Stimulated activated CD8-positive, alpha-beta memory T cell treated with anti-CD3 and anti-CD28 coated beads, Interleukin-15, amount 100 ng/mL, for 48 hours (primary cell): ENCODE results near the gene GPR4.

Experiments
- DNase-seq, 2 donors: peaks; one replicate each; pipeline ENCODE4 v3.0.0-alpha.2; 2020; ENCODE audit warnings: low read depth in 2 of 2

The GPR4 gene

DNA sequence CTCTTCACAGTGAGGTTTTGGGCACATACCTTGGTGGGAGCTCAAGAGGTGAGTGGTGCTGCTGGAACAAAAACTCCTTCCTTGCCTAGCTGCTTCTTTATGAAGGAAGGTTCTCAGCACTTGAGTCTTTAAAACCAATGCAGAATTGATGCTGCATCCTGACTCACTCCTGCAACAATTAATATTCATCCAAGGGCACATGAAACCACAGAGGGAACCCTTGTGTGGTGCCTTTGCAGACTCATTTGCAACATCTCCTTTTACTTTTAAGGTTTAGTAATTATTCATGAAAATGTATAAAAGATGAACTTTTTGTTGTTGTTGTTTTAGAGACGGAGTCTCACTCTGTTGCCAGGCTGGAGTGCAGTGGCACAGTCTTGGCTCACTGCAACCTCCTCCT is 47.5 kb downstream of the GPR4 start:
- DNase-seq, result no peak

DNA sequence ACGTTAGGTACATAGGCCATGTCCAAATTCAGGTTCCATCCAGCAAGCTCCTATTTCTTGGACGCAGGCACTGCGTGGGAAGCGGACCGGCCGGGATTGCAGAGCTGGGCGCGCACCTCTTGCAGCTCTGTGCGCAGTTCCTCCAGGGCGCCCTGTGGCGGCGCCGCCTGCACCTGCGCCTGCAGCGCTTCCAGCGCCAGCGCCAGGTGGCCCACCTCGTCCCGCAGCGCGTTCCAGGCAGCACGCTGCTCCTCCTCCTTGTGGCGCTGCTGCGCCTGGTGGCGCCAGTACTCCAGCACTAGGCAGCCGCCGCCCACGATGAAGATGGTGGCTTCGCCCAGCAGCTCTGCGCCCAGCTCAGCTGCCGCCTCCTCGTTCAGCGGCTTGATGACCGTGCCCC is 48.5 kb downstream of the GPR4 start:
- no peak for DNase-seq

DNA sequence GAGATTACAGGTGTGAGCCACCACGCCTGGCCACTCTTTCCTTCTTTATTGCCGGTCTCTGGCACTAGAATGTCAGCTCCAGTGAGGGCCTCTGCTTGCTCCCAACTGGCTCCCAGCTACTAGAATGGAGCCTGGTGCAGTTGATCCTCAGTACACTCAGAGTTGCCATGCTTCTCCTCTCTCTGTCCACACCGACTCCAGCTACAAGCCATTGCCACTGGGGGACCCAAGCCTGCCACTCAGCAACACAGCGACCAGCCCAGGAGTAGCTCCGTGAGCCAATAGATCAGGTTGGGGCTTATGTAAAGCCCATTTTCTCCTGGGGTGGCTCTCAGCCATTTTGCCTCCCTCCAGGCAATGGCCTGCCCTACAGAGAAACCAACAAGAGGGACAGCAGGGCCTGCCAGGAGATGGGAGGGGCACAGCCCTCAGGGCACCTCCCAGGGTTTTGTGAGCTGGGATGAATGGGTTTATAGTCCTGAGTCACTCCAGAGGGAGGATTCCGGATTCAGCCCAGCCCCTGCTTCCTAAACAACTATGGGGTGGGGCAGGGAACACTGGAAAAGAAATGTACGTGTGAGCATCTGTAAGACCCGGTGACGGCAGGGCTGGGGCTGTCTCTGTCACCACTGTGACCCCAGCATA is 53.9 kb downstream of the GPR4 start:
- DNase-seq, result no peak

DNA sequence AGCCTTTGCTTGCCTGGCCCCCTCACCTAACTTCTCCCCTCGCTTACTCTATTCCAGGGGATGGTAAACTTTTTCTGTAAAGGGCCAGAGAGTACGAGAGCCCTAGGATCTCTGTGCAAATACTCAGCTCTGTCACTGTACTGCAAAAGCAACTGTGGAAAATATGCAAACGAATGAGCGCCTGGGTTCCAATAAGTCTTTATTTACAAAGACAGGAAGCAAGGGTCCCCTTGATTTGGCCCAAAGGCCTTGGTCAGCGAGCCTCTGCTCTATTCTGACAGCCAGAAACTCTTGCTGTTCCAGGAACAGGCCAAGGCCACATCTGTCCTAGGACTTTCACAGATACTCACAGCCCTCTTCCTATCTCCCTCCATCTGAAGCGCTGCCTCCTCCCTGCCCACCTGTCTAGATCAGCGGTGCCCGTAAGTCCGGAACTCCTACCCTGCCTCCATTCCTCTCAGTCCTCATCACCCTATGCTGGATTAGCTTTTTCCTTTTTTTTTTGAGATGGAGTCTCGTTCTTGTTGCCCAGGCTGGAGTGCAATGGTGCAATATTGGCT is 54.7 kb downstream of the GPR4 start:
- DNase-seq, result no peak

DNA sequence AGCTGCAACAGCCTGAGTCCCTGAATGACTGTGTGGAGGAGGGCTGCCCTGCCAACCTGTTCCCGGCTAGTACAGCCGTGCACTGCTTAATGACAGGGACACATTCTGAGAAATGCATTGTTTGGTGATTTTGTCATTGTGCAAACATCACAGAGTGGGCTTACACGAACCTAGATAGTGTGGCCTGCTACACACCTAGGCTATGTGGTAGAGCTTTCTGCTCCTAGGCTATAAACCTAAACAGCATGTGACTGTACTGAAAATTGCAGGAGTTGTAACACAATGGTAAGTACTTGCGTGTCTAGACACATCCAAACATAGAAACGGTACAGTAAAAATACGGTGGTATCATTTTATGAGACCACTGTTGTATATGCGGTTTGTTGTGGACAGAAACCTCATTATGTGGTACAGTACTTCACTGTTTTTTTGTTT is 59.8 kb downstream of the GPR4 start:
- DNase-seq, result no peak
